PC-3 (cell line): Measurements from ENCODE around the gene VSTM2B. TPM values are rescaled to one million over a fixed set of nuclear protein-coding genes. Genes with fewer than 3 reads are reported as not detected.
A peak's percentile ranks its signal among the peaks of the same experiment; 100 is the strongest.

ENCODE experiments used
- ATAC-seq: fragments of 200-7000 bp; cut with Tn5 transposase; 2 replicates; pipeline ENCODE4 v1.9.1; 2020; ENCODE audit warnings: mild to moderate bottlenecking, moderate library complexity
- BruUV-seq: library from RNA; stranded (reverse); fragments of 400-500 nt; replicated peaks from 2 replicates; lab custom pipeline; 2021; lab: Mats Ljungman, UMichigan
- CTCF ChIA-PET: fragments of 300-600 bp; sonication (Branson Sonifier 250); formaldehyde crosslinking; loops from one replicate; lab custom pipeline; 2022; ENCODE audit warnings: antibody characterized with exemption; lab: Charles Lee
- POLR2A ChIA-PET: fragments of 300-600 bp; sonication (Branson Sonifier 250); formaldehyde crosslinking; loops from one replicate; lab custom pipeline; 2022; ENCODE audit warnings: antibody characterized with exemption; ENCODE audit not compliant: unreplicated experiment; lab: Charles Lee
- DNase-seq: peaks from one replicate; pipeline ENCODE4 v3.0.0-alpha.2; 2015
- H2AFZ ChIP-seq: fragments of 300-600 bp; sonication (generic); 2 replicates; pipeline ENCODE4 v1.6.0; 2016; ENCODE audit warnings: antibody characterized with exemption, low read length
- H3F3A ChIP-seq: fragments of 300-600 bp; sonication (generic); one replicate; pipeline ENCODE4 v1.6.0; 2017; ENCODE audit warnings: antibody characterized with exemption, low read length, control low read depth, mild to moderate bottlenecking; ENCODE audit not compliant: unreplicated experiment
- H3K27ac ChIP-seq: fragments of 300-600 bp; sonication (generic); 2 replicates; pipeline ENCODE4 v1.5.1; 2016; ENCODE audit warnings: mild to moderate bottlenecking, low read length
- H3K27me3 ChIP-seq: fragments of 300-600 bp; sonication (generic); 2 replicates; pipeline ENCODE4 v1.6.1; 2016; ENCODE audit warnings: low read length, mixed read lengths
- H3K36me3 ChIP-seq: fragments of 300-600 bp; sonication (generic); 2 replicates; pipeline ENCODE4 v1.6.1; 2016; ENCODE audit warnings: low read depth, mixed run types, low read length, mixed read lengths
- H3K4me1 ChIP-seq: fragments of 300-600 bp; sonication (generic); 2 replicates; pipeline ENCODE4 v1.5.1; 2016; ENCODE audit warnings: low read length; ENCODE audit not compliant: insufficient read depth
- H3K4me2 ChIP-seq: fragments of 300-600 bp; sonication (generic); 2 replicates; pipeline ENCODE4 v1.6.0; 2016; ENCODE audit warnings: low read length
- H3K4me3 ChIP-seq: fragments of 300-600 bp; sonication (generic); 2 replicates; pipeline ENCODE4 v1.5.1; 2016; ENCODE audit warnings: mild to moderate bottlenecking, low read length, mixed read lengths
- H3K79me2 ChIP-seq: fragments of 300-600 bp; sonication (generic); 2 replicates; pipeline ENCODE4 v1.6.1; 2017; ENCODE audit warnings: low read length, mixed read lengths
- H3K9ac ChIP-seq: fragments of 300-600 bp; sonication (generic); 2 replicates; pipeline ENCODE4 v1.6.0; 2016; ENCODE audit warnings: mild to moderate bottlenecking, low read length
- H3K9me2 ChIP-seq: fragments of 300-600 bp; sonication (generic); replicated peaks from 2 replicates; pipeline ENCODE4 v1.6.1; 2016; ENCODE audit warnings: mixed run types, low read length, mixed read lengths
- H3K9me3 ChIP-seq: fragments of 300-600 bp; sonication (generic); 2 replicates; pipeline ENCODE4 v1.6.1; 2016; ENCODE audit warnings: low read length, mixed read lengths
- H4K20me1 ChIP-seq: fragments of 300-600 bp; sonication (generic); 2 replicates; pipeline ENCODE4 v1.6.1; 2016; ENCODE audit warnings: low read length, mixed read lengths
- EZH2 ChIP-seq: fragments of 300-600 bp; sonication (generic); IDR thresholded peaks from one replicate; pipeline ENCODE4 v1.6.1; 2017; ENCODE audit warnings: antibody characterized with exemption, mild to moderate bottlenecking, low read length; ENCODE audit not compliant: unreplicated experiment
- EZH2phosphoT487 ChIP-seq: fragments of 300-600 bp; sonication (generic); IDR thresholded peaks from 2 replicates; pipeline ENCODE4 v1.6.1; 2018; ENCODE audit warnings: mild to moderate bottlenecking, antibody characterized with exemption, low read length, borderline replicate concordance
- intact Hi-C: fragments of 100-400 bp; cut with micrococcal nuclease; formaldehyde crosslinking; loops from 2 replicates; pipeline ENCODE4 v1.9.0; 2023
- total RNA-seq: library from RNA; depleted of rRNA; stranded (reverse); fragments of >200 nt; gene quantifications from 2 replicates; pipeline ENCODE4 v1.2.3, GENCODE V29; 2014
- TF ChIP-seq, protein P1 (sequence below): fragments of 300-600 bp; sonication (generic); conservative IDR thresholded peaks from 2 replicates; pipeline ENCODE4 v1.5.1; 2017; ENCODE audit warnings: antibody characterized with exemption, low read depth, mild to moderate bottlenecking, low read length

VSTM2B gene
- total RNA-seq, 1 experiment from 2014 or later = not detected

DNA sequence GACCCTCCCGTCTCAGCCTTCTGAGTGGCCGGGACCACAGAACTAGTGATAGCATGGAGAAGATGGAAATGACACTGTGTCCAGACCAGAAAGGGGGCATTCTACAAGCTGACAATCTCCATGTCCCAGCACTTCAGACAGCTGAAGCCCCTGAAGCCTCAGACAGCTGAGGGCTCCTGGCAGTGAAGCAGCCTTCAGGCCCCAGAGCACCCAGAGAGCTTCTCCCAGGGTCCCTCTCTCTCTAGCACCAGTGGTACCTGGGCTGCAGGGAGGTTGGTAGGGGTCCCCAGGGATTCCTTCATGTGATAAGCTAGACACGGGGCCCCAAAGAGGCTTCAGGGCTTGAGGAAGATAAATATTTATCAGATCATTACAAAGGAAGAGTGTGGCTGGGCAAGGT, 72.7 kb downstream of the VSTM2B start:
- Histone ChIP-seq H3F3A (no peaks in the 10 kb centered on the region), H3K79me2 (no peaks in the 10 kb centered on the region), H3K27me3 (peaks cover 38% of the 10 kb centered on the region), H3K36me3 (no peaks in the 10 kb centered on the region), H2AFZ (no peak overlapping the region), H3K4me2 (no peak overlapping the region), H3K4me1 (no peaks in the 10 kb centered on the region), H4K20me1 (no peaks in the 10 kb centered on the region), H3K4me3 (no peak overlapping the region), H3K9me3 (no peaks in the 10 kb centered on the region), H3K27ac (no peak overlapping the region), H3K9me2 (no peaks in the 10 kb centered on the region), H3K9ac (no peak overlapping the region)
- POLR2A ChIA-PET = interaction anchor here (0.6 kb wide), 1 partner anchor 8 kb away, joined by 6 read pairs; no protein-coding TSS in a partner anchor
- TF ChIP-seq, protein P1, sequence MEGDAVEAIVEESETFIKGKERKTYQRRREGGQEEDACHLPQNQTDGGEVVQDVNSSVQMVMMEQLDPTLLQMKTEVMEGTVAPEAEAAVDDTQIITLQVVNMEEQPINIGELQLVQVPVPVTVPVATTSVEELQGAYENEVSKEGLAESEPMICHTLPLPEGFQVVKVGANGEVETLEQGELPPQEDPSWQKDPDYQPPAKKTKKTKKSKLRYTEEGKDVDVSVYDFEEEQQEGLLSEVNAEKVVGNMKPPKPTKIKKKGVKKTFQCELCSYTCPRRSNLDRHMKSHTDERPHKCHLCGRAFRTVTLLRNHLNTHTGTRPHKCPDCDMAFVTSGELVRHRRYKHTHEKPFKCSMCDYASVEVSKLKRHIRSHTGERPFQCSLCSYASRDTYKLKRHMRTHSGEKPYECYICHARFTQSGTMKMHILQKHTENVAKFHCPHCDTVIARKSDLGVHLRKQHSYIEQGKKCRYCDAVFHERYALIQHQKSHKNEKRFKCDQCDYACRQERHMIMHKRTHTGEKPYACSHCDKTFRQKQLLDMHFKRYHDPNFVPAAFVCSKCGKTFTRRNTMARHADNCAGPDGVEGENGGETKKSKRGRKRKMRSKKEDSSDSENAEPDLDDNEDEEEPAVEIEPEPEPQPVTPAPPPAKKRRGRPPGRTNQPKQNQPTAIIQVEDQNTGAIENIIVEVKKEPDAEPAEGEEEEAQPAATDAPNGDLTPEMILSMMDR = no peak
- TF ChIP-seq EZH2phosphoT487 (no peak), EZH2 (no peak)
- intact Hi-C loops = loop anchor here (5.0 kb wide), 2 partner anchors 131 to 1131 kb away; no protein-coding TSS in a partner anchor
- CTCF ChIA-PET = interaction anchor here (0.6 kb wide), 1 partner anchor 132 kb away, joined by 7 read pairs; no protein-coding TSS in a partner anchor
- ATAC-seq (no peak), DNase-seq (no peak)
- no TSS peak for BruUV-seq

DNA sequence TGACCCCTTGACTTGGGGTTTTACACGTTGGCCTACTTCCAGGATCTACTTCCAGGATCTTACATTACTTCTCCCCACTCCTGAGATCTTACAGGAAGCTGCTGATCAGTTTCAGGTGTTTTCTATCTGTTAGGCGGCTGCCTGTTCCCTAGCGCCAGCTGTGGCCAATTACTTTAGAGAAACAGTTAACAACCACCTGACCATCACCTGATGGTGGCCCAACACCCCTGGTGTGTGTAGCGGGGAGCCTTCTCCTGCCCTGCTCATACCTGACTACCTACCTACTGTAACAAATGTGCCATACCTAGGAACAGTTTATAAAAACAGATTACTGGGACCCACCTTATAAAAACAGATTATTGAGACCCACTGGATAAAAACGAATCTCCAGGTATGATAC, 77.5 kb downstream of the VSTM2B start:
- H4K20me1 ChIP-seq = no peaks in the 10 kb centered on the region
- H3K4me1 ChIP-seq = peaks cover 3% of the 10 kb centered on the region; the same call in 1 of the 2 replicates
- peaks cover 4% of the 10 kb centered on the region for H3K27me3 ChIP-seq
- peaks cover 12% of the 10 kb centered on the region for H3K79me2 ChIP-seq
- DNase-seq (no peak), ATAC-seq (no peak)
- no peaks in the 10 kb centered on the region for H3K9me2 ChIP-seq
- H3K9me3 ChIP-seq = no peaks in the 10 kb centered on the region
- no TSS peak for BruUV-seq
- H3K4me2 ChIP-seq = no peak overlapping the region
- H3K27ac ChIP-seq = no peak overlapping the region
- ChIA-PET POLR2A (no interaction called here), CTCF (no interaction called here)
- TF ChIP-seq, protein P1 = no peak
- TF ChIP-seq EZH2phosphoT487 (no peak), EZH2 (no peak)
- no peaks in the 10 kb centered on the region for H3F3A ChIP-seq
- no peak overlapping the region for H3K9ac ChIP-seq
- no peak overlapping the region for H3K4me3 ChIP-seq
- intact Hi-C loops = no loop called here
- H2AFZ ChIP-seq = no peak overlapping the region
- no peaks in the 10 kb centered on the region for H3K36me3 ChIP-seq

DNA sequence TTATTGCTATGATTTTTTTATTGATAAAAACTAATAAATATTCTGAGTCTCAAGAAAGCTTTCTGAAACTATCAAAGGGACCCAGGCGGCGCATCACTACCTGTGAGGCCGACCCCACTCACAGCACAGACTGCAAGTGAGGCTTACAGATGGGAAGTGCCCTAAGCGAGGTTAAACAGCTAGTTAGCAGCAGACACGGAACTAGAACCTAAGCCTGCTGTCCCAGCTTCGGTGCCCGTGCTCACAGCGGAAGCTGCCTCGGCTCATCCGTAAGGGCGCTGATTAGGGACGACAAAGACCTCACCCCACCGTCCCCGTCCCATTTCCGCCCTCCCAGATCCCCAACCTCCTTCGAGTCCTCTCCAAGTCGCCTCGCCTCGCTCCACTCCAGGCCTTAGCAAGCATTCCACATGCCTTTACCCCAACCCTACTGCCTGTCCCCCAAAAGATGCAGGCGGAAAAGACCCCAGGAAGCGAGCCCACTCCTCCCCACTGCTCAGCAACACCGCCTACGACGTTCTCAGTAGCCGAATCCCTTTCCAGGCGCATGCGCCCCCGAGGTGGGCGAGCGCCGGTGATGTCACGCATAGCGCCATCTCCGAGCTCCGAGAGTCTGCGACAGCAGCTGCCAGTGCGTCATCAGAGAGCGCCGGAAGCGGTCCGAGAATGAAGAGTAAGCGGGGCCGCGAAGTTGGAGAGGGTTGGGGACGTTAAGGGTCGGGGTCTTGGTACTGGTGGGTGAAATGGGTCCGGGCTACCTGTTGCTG, 80.0 kb downstream of the VSTM2B start, which contains the start of gene POP4:
Gene POP4 (plus strand): TSS at position 631 of the 767 bp plus-strand sequence. CDS start 36 bp downstream, at position 667.
- Histone ChIP-seq H3K4me1 (peaks cover 3% of the 10 kb centered on the region; the same call in 1 of the 2 replicates), H3K4me3 (peak within 1 kb of the TSS; percentile 91), H3K79me2 (peaks cover 12% of the 10 kb centered on the region), H3K4me2 (peak within 1 kb of the TSS; percentile 82), H2AFZ (peak within 1 kb of the TSS; percentile 79), H3K27me3 (no peaks in the 10 kb centered on the region), H3K9ac (peak within 1 kb of the TSS; percentile 81), H3F3A (no peaks in the 10 kb centered on the region), H3K36me3 (no peaks in the 10 kb centered on the region), H3K9me3 (no peaks in the 10 kb centered on the region), H4K20me1 (no peaks in the 10 kb centered on the region), H3K9me2 (no peaks in the 10 kb centered on the region), H3K27ac (no peak within 1 kb of the TSS)
- ATAC-seq (peak; percentile 85), DNase-seq (peak; percentile 96)
- ChIA-PET CTCF (interaction anchor here (1.0 kb wide), 1 partner anchor 60 kb away, joined by 4 read pairs; the partner anchor contains the start of gene PLEKHF1), POLR2A (interaction anchor here (0.6 kb wide), 3 partner anchors 78 to 109 kb away, joined by 3 to 4 read pairs (median 3); partner anchors contain the start of gene C19orf12)
- TF ChIP-seq EZH2phosphoT487 (no peak), EZH2 (no peak)
- TF ChIP-seq, protein P1 = no peak
- BruUV-seq = TSS peak; percentile 91
- intact Hi-C loops = no loop called here
